Testis (tissue), 3 donors: ENCODE results near the gene KIF3B. TPM values are rescaled to one million over a fixed set of nuclear protein-coding genes. Genes with fewer than 3 reads are reported as not detected.

Experiments used
- DNase-seq: peaks from one replicate; pipeline ENCODE4 v3.0.0-alpha.2; 2019
- H3K27ac ChIP-seq, 2 donors: fragments of 200-600 bp; sonication (generic); one replicate each; pipeline ENCODE4 v1.5.1; 2019
- H3K27me3 ChIP-seq: fragments of 200-600 bp; sonication (generic); one replicate; pipeline ENCODE4 v1.5.1; 2019
- H3K36me3 ChIP-seq: fragments of 200-600 bp; sonication (generic); one replicate; pipeline ENCODE4 v1.5.1; 2017; ENCODE audit warnings: low read depth; ENCODE audit errors: missing control alignments
- H3K4me1 ChIP-seq: fragments of 200-600 bp; sonication (generic); one replicate; pipeline ENCODE4 v1.5.1; 2019
- H3K4me3 ChIP-seq, 2 donors: fragments of 200-600 bp; sonication (generic); one replicate each; pipeline ENCODE4 v1.5.1; 2017 to 2019
- H3K9me3 ChIP-seq: fragments of 200-600 bp; sonication (generic); one replicate; pipeline ENCODE4 v1.5.1; 2017
- POLR2A ChIP-seq: fragments of 450-650 bp; IDR thresholded peaks from one replicate; pipeline ENCODE4 v1.6.1; 2017; ENCODE audit warnings: antibody characterized with exemption, mild to moderate bottlenecking, moderate library complexity
- WGBS, 2 donors: methylation state at CpG; one replicate each; pipeline ENCODE4 v1.1.5; 2018; 5-methylcytosine and 5-hydroxymethylcytosine counted together
- intact Hi-C: fragments of 100-400 bp; cut with DNase I; formaldehyde crosslinking; loops from one replicate; pipeline ENCODE4 v1.15.1; 2023; ENCODE audit warnings: low total_unique reads
- polyA plus RNA-seq: library from polyadenylated mRNA; stranded (reverse); fragments of 350-450 nt; fragmentation: Illumina TruSeq; extraction: RNeasy Lipid Tissue Mini Kit (QIAGEN cat#74804); gene quantifications from one replicate; pipeline ENCODE4 v1.2.3, GENCODE V29; 2014; ENCODE audit warnings: low read depth, low replicate concordance; ENCODE audit not compliant: insufficient read depth
- total RNA-seq, 2 donors: library from RNA; depleted of rRNA; stranded (reverse); fragments of >200 nt; gene quantifications; one replicate each; pipeline ENCODE4 v1.2.3, GENCODE V29; 2016
- TF ChIP-seq, protein P1 (sequence below), 3 experiments: fragments of 450-650 bp in 2 of 3; fragments of 200-600 bp in 1 of 3; sonication (generic) in 1 of 3; IDR thresholded peaks; one replicate each; pipeline ENCODE4 v1.5.1; 2016 to 2019; ENCODE audit warnings: antibody characterized with exemption in 3 of 3, mild to moderate bottlenecking in 2 of 3, moderate library complexity in 1 of 3

Gene KIF3B
- total and polyA plus RNA-seq, 3 donors from 2014 or later, result 33.1 to 55.6 (median 41.2) TPM

DNA sequence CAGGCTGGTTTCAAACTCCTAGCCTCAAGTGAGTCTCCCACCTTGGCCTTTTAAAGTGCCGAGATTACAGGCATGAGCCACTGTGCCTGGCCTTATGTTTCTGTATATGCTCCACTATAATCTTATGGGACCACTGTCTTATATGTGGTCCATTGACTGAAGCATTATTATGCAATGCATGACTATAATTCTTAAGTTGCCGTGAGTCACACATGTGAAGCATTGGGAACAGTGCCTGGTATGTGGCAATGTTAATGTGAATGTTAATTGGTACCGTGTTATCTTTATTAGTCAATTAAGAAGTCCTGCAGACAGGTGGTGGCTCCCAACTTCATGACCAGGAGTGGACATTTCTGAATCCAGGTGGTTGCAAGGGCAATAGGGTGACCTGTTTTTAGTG, 66.0 kb downstream of the KIF3B start:
- TF ChIP-seq POLR2A, result no peak
- TF ChIP-seq, protein P1, sequence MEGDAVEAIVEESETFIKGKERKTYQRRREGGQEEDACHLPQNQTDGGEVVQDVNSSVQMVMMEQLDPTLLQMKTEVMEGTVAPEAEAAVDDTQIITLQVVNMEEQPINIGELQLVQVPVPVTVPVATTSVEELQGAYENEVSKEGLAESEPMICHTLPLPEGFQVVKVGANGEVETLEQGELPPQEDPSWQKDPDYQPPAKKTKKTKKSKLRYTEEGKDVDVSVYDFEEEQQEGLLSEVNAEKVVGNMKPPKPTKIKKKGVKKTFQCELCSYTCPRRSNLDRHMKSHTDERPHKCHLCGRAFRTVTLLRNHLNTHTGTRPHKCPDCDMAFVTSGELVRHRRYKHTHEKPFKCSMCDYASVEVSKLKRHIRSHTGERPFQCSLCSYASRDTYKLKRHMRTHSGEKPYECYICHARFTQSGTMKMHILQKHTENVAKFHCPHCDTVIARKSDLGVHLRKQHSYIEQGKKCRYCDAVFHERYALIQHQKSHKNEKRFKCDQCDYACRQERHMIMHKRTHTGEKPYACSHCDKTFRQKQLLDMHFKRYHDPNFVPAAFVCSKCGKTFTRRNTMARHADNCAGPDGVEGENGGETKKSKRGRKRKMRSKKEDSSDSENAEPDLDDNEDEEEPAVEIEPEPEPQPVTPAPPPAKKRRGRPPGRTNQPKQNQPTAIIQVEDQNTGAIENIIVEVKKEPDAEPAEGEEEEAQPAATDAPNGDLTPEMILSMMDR (IDR thresholded peaks at IDR 0.05), result no peak
- Histone ChIP-seq H3K36me3 (no peaks in the 10 kb centered on the region), H3K4me1 (no peaks in the 10 kb centered on the region), H3K27ac (no peak overlapping the region), H3K9me3 (no peaks in the 10 kb centered on the region), H3K27me3 (no peaks in the 10 kb centered on the region), H3K4me3 (no peak overlapping the region)
- 92 to 93% methylated on average over 3 of the region's 3 CpGs for WGBS, 2 donors
- intact Hi-C loops, result no loop called here
- no peak for DNase-seq

DNA sequence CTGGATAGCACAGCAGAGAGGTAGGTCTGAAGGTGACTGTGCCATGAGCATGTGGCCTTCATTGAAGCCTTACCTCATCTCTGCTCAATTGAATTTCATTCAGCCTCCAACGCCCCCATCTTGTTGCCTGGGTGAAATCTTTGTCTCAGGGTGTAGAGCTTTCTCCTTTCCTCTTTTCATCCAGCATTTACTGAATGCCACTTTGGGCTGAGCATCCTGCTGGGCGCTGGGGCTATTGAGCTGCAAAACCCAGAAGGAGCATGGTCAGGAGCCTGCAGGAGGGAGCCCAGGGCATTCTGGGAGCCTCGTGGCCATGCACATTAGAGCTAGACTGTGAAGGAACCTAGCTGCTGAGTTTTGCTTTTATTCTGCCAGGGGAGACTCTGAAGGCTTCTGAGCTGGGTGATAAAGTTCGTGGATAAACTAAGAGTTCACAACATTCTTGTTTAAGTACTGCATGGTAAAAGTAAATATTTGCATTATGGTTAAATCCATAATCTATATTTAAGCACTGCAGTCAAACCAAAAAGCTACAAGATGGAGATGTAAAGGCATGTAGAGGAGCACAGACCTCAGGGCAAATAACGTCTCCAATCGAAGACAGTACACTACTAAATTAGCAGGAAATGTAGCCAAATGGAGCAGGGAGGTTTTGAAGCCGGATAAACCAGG, 67.5 kb downstream of the KIF3B start:
- DNase-seq, result no peak
- H3K9me3 ChIP-seq, result no peaks in the 10 kb centered on the region
- H3K4me1 ChIP-seq, result no peaks in the 10 kb centered on the region
- intact Hi-C loops, result no loop called here
- H3K36me3 ChIP-seq, result no peaks in the 10 kb centered on the region
- H3K4me3 ChIP-seq, result no peak overlapping the region
- WGBS, 2 donors, result 58 to 62% methylated on average over 7 of the region's 7 CpGs
- H3K27ac ChIP-seq, result no peak overlapping the region
- H3K27me3 ChIP-seq, result no peaks in the 10 kb centered on the region
- no peak for TF ChIP-seq POLR2A
- TF ChIP-seq, protein P1 (IDR thresholded peaks at IDR 0.05), result no peak

DNA sequence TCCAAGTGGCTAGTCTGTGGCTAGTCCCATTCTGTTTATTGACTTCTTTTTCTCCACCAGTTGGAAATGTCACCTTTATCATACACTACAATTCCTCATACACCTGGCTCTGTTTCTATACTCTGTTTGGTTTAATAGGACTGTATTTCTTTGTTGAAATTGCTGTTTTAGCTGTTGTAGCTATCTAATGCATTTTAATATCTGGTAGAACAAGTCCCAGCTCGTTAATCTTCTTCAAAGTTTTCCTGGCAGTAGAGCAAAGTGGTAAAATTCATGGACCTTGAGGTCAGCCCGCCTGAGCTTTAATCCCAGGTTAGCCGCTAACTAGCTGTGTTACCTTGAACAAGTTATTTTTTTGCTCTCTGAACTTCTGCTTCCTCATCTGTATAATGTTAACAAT, 70.8 kb downstream of the KIF3B start:
- H3K36me3 ChIP-seq, result no peaks in the 10 kb centered on the region
- H3K4me1 ChIP-seq, result no peaks in the 10 kb centered on the region
- DNase-seq, result no peak
- H3K27ac ChIP-seq, result no peak overlapping the region
- WGBS, 2 donors, result 83 to 87% methylated on average over 3 of the region's 3 CpGs
- no peak for TF ChIP-seq POLR2A
- TF ChIP-seq, protein P1 (IDR thresholded peaks at IDR 0.05), result no peak
- no peak overlapping the region for H3K4me3 ChIP-seq
- no peaks in the 10 kb centered on the region for H3K9me3 ChIP-seq
- intact Hi-C loops, result no loop called here
- no peaks in the 10 kb centered on the region for H3K27me3 ChIP-seq

GRCh38 chr20:32350421-32350820, 73.0 kb downstream of the KIF3B start:
- no peaks in the 10 kb centered on the region for H3K27me3 ChIP-seq
- no peaks in the 10 kb centered on the region for H3K9me3 ChIP-seq
- H3K27ac ChIP-seq, result no peak overlapping the region
- DNase-seq, result no peak
- no peaks in the 10 kb centered on the region for H3K4me1 ChIP-seq
- intact Hi-C loops, result no loop called here
- WGBS, 2 donors, result 78 to 93% methylated on average over 3 of the region's 3 CpGs
- no peak overlapping the region for H3K4me3 ChIP-seq
- TF ChIP-seq POLR2A, result no peak
- TF ChIP-seq, protein P1 (IDR thresholded peaks at IDR 0.05), result no peak
- H3K36me3 ChIP-seq, result no peaks in the 10 kb centered on the region

DNA sequence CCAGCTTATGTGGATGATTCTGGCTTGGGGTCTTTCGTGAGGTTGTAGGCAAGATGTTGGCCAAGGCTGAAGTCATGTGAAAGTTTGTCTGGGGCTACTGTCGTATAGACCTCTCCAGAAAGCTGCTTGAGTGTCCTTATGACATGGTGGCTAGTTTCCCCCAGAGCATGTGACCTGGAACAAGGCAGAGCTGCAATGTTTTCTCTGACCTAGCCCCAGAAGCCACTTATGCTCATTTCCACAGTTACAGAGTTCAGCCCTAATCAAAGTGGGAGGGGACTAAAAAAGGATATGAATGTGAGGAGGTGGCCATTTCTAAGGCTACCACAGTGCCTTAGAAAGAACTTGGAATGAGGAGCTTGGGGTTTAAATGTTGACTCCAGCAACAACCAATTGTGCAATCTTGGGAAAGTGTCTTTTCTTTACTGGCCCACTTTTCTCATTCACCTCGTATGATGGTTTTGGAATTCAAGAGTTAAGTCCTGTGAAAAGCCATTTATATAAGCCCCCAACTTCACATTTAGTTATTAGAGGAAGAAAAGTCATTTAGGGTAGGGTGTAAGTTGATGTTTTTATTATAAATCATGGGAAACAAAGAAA, 74.8 kb downstream of the KIF3B start:
- TF ChIP-seq, protein P1 (IDR thresholded peaks at IDR 0.05), result no peak
- no peak for TF ChIP-seq POLR2A
- DNase-seq, result no peak
- Histone ChIP-seq H3K4me1 (peaks cover 4% of the 10 kb centered on the region), H3K27me3 (no peaks in the 10 kb centered on the region), H3K4me3 (no peak overlapping the region), H3K27ac (no peak overlapping the region), H3K9me3 (no peaks in the 10 kb centered on the region), H3K36me3 (no peaks in the 10 kb centered on the region)
- intact Hi-C loops, result no loop called here
- 92 to 97% methylated on average over 3 of the region's 3 CpGs for WGBS, 2 donors
